HepG2 (cell line): ENCODE data around the gene TTBK1. TPM values are rescaled to one million over a fixed set of nuclear protein-coding genes. Genes with fewer than 3 reads are reported as not detected.

Source experiments
- BCL3 ChIP-seq: sonication (generic); formaldehyde crosslinking; IDR thresholded peaks from 2 replicates; pipeline ENCODE4 v1.5.1; 2020; ENCODE audit warnings: mild to moderate bottlenecking, missing genetic modification reagents, moderate library complexity
- CHCHD3 ChIP-seq: sonication (generic); formaldehyde crosslinking; IDR thresholded peaks from 2 replicates; pipeline ENCODE4 v1.8.0; 2022; ENCODE audit warnings: mild to moderate bottlenecking, missing genetic modification reagents, moderate library complexity
- FOXA1 ChIP-seq, 2 experiments: fragments of 450-650 bp in 1 of 2; sonication (generic) in 1 of 2; formaldehyde crosslinking in 1 of 2; IDR thresholded peaks; 2 replicates each; pipeline versions ENCODE4 v1.4.0 to v1.6.1; 2016 to 2020; ENCODE audit warnings: missing genetic modification reagents in 1 of 2
- FOXP1 ChIP-seq, 2 experiments: fragments of 450-650 bp in 1 of 2; IDR thresholded peaks; 2 replicates each; pipeline ENCODE4 v1.6.1; 2017 to 2018; ENCODE audit warnings: antibody characterized with exemption in 1 of 2
- GPBP1L1 ChIP-seq: sonication (generic); formaldehyde crosslinking; IDR thresholded peaks from 2 replicates; pipeline ENCODE4 v1.5.0; 2020; ENCODE audit warnings: mild to moderate bottlenecking, missing genetic modification reagents
- HIC2 ChIP-seq: sonication (generic); formaldehyde crosslinking; IDR thresholded peaks from 2 replicates; pipeline ENCODE4 v1.9.0; 2022; ENCODE audit warnings: low read depth, missing genetic modification reagents
- MLLT10 ChIP-seq: sonication (generic); formaldehyde crosslinking; IDR thresholded peaks from 2 replicates; pipeline ENCODE4 v1.4.0; 2020; ENCODE audit warnings: missing genetic modification reagents
- PBX3 ChIP-seq: sonication (generic); formaldehyde crosslinking; IDR thresholded peaks from 2 replicates; pipeline ENCODE4 v1.8.1; 2023; ENCODE audit warnings: missing genetic modification reagents, inconsistent platforms, borderline replicate concordance
- PCBP2 ChIP-seq: fragments of 200-400 bp; formaldehyde crosslinking; optimal IDR thresholded peaks from 2 replicates; pipeline ENCODE3; 2018; ENCODE audit warnings: low read length, low read depth; ENCODE audit not compliant: poor library complexity, severe bottlenecking
- SIX1 ChIP-seq: sonication (generic); formaldehyde crosslinking; IDR thresholded peaks from 2 replicates; pipeline ENCODE4 v1.4.0; 2020; ENCODE audit warnings: missing genetic modification reagents, borderline replicate concordance
- TFDP2 ChIP-seq: sonication (generic); formaldehyde crosslinking; IDR thresholded peaks from 2 replicates; pipeline ENCODE4 v1.4.0; 2020; ENCODE audit warnings: missing genetic modification reagents
- ZBTB26 ChIP-seq: IDR thresholded peaks from 2 replicates; pipeline ENCODE4 v1.6.1; 2016; ENCODE audit warnings: missing compliant biosample characterization, missing genetic modification reagents, borderline replicate concordance
- ZNF256 ChIP-seq: sonication (generic); formaldehyde crosslinking; conservative IDR thresholded peaks from 2 replicates; pipeline ENCODE4 v1.4.0; 2020; ENCODE audit warnings: missing genetic modification reagents
- ZNF746 ChIP-seq: sonication (generic); formaldehyde crosslinking; IDR thresholded peaks from 2 replicates; pipeline ENCODE4 v1.8.0; 2022; ENCODE audit warnings: mild to moderate bottlenecking, missing genetic modification reagents
- ZXDC ChIP-seq: sonication (generic); formaldehyde crosslinking; IDR thresholded peaks from 2 replicates; pipeline ENCODE4 v1.5.0; 2020; ENCODE audit warnings: mild to moderate bottlenecking, missing genetic modification reagents
- polyA plus RNA-seq, 8 experiments: library from polyadenylated mRNA; depleted of rRNA in 3 of 8; stranded (reverse) in 7 of 8; unstranded in 1 of 8; fragments of >200 nt; fragmentation: Illumina TruSeq in 4 of 8; extraction: Trizol in 4 of 8; gene quantifications; 2 replicates each; pipeline versions ENCODE4 v1.2.1 to v1.2.3, GENCODE V29; 2011 to 2016; ENCODE audit warnings: low read depth in 4 of 8, missing spikeins in 1 of 8, mixed read lengths in 1 of 8; ENCODE audit not compliant: insufficient read depth in 1 of 8
- total RNA-seq, 5 experiments: library from RNA; depleted of rRNA; stranded (reverse); fragments of >200 nt; fragmentation: Illumina TruSeq; extraction: Trizol; gene quantifications; 2 replicates each; pipeline ENCODE4 v1.2.3, GENCODE V29; 2016; ENCODE audit warnings: low read depth in 1 of 5

The TTBK1 gene
- total and polyA plus RNA-seq, 2 of the 13 experiments (the other 11 are each of a cell fraction or from before 2014, with no cell fraction given) = 0.24 to 0.33 TPM

- TF ChIP-seq SIX1 = no peak
- no peak for TF ChIP-seq FOXP1 (IDR thresholded peaks at IDR 0.05)
- no peak for TF ChIP-seq FOXP1 (CRISPR knock-in tag; IDR thresholded peaks at IDR 0.05)
- no peak for TF ChIP-seq MLLT10 (CRISPR knock-in tag)
- TF ChIP-seq TFDP2 (CRISPR knock-in tag) = peak; percentile 51
- no peak for TF ChIP-seq PBX3
- TF ChIP-seq ZBTB26 = peak; percentile 57; the same call in 1 of the 2 replicates
- TF ChIP-seq ZNF256 (CRISPR knock-in tag) = no peak
- TF ChIP-seq CHCHD3 (CRISPR knock-in tag) = peak; percentile 53; the same call in 1 of the 2 replicates
- TF ChIP-seq GPBP1L1 = no peak
- TF ChIP-seq PCBP2 = no peak
- TF ChIP-seq BCL3 (CRISPR knock-in tag) = peak; percentile 78
- TF ChIP-seq HIC2 = peak; percentile 69
- TF ChIP-seq FOXA1 (IDR thresholded peaks at IDR 0.05) = no peak
- 0 out of 2 replicates have a peak, but pooled peaks have one; percentile 8 for TF ChIP-seq FOXA1 (CRISPR knock-in tag; IDR thresholded peaks at IDR 0.05)
- peak; percentile 94 for TF ChIP-seq ZNF746 (CRISPR knock-in tag)
- TF ChIP-seq ZXDC = peak; percentile 71; the same call in 1 of the 2 replicates
Observed at GRCh38 chr6:43274916-43275597, 31.8 kb downstream of the TTBK1 start (continued).
